Measurements from ENCODE around the gene DENND1B. TPM values are rescaled to one million over a fixed set of nuclear protein-coding genes. Genes with fewer than 3 reads are reported as not detected.

The DENND1B gene
- total and polyA plus RNA-seq, 9 of the 15 experiments (the other 6 are each of a cell fraction or from before 2014, with no cell fraction given) = 2.1 to 12.1 (median 7.5) TPM

- TF ChIP-seq FOSL1 (tag; conservative IDR thresholded peaks at IDR 0.05) = no peak
- TF ChIP-seq, protein P1, sequence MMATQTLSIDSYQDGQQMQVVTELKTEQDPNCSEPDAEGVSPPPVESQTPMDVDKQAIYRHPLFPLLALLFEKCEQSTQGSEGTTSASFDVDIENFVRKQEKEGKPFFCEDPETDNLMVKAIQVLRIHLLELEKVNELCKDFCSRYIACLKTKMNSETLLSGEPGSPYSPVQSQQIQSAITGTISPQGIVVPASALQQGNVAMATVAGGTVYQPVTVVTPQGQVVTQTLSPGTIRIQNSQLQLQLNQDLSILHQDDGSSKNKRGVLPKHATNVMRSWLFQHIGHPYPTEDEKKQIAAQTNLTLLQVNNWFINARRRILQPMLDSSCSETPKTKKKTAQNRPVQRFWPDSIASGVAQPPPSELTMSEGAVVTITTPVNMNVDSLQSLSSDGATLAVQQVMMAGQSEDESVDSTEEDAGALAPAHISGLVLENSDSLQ (IDR thresholded peaks at IDR 0.05) = peak; percentile 75
- no peak for TF ChIP-seq PPARD (CRISPR knock-in tag; IDR thresholded peaks at IDR 0.05)
- TF ChIP-seq SAFB2 (IDR thresholded peaks at IDR 0.05; ENCODE audit: borderline replicate concordance, low read depth, low read length, severe bottlenecking) = no peak
- TF ChIP-seq SOX6 (IDR thresholded peaks at IDR 0.05) = peak; percentile 19; the same call in 1 of the 2 replicates
- TF ChIP-seq ELF2 (CRISPR knock-in tag; IDR thresholded peaks at IDR 0.05) = no peak
- no peak for TF ChIP-seq KAT7 (CRISPR knock-in tag; IDR thresholded peaks at IDR 0.05; ENCODE audit: borderline replicate concordance)
- TF ChIP-seq NFYB (IDR thresholded peaks at IDR 0.05; ENCODE audit: extremely low read depth, insufficient read length) = no peak
- TF ChIP-seq C11orf30 (IDR thresholded peaks at IDR 0.05; ENCODE audit: low read depth) = 0 out of 2 replicates have a peak, but pooled peaks have one; percentile 6
- TF ChIP-seq KAT2B (IDR thresholded peaks at IDR 0.05; ENCODE audit: low read depth, low read length) = no peak
Observed at GRCh38 chr1:197557302-197557701, 218.0 kb downstream of the DENND1B start (continued).

DNA sequence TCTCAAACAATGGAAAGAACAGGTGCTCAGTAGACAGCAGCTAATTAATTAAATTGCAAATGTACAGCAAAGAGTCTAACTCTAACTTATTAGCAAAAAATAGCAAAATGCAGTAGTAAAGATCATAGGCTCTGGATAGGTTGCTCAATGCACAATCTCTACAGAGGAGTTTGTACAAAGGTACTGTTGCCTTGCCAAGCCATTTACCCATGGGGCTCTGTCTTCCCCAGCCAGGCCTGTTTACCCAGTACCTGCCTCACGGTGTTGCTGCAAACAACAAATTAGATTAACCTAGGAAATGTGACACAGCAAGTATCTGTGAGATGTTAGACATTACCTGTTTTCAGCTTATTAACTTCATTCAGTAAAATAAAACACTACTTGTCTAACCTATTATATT, 222.0 kb downstream of the DENND1B start:
- BruUV-seq (replicated peaks) = no TSS peak
- ATAC-seq (no peak), DNase-seq (ENCODE audit: extremely low read depth in 1 of 4, low spot score in 3 of 4) (no peak), FAIRE-seq (no peak)
- in situ Hi-C loops (cut with MboI) (no loop called here), intact Hi-C loops (cut with micrococcal nuclease) (no loop called here)
- no peaks in the 10 kb centered on the region for H3K4me1 ChIP-seq (replicated peaks in 1 of 2; ENCODE audit: control insufficient read depth in 2 of 2, insufficient read depth in 2 of 2, low read length in 2 of 2)
- H3K9me1 ChIP-seq (ENCODE audit: control insufficient read depth, insufficient read depth, low read length) = no peaks in the 10 kb centered on the region
- 69% methylated on average over 1 of the region's 1 CpG for WGBS (ENCODE audit: insufficient coverage, low coverage, missing lambda C conversion rate)
- TF ChIP-seq FOSL1 (tag; conservative IDR thresholded peaks at IDR 0.05) (no peak), CCAR2 (IDR thresholded peaks at IDR 0.05; ENCODE audit: low read depth, low read length) (no peak), TEAD1 (CRISPR knock-in tag; IDR thresholded peaks at IDR 0.05) (no peak), ZFX (CRISPR knock-in tag; IDR thresholded peaks at IDR 0.05) (no peak), JUND (IDR thresholded peaks at IDR 0.05; ENCODE audit: borderline replicate concordance, low read depth, low read length) (no peak), JUND (tag; IDR thresholded peaks at IDR 0.05; ENCODE audit: borderline replicate concordance, low read depth, low read length) (no peak)
- no peak overlapping the region for H3K4me2 ChIP-seq (ENCODE audit: insufficient read depth, low read length)
- H2AFZ ChIP-seq (ENCODE audit: low read depth, low read length) = no peak overlapping the region
- H3K36me3 ChIP-seq (ENCODE audit: control insufficient read depth, insufficient read depth, low read length) = no peaks in the 10 kb centered on the region
- H3K79me2 ChIP-seq (ENCODE audit: control insufficient read depth, insufficient read depth, low read length) = no peaks in the 10 kb centered on the region
- H3K9me3 ChIP-seq (replicated peaks; ENCODE audit: control insufficient read depth, insufficient read depth, low read depth, low read length) = no peaks in the 10 kb centered on the region
- ChIA-PET CTCF (ENCODE audit: low intra/inter-chr PET ratio) (no interaction called here), POLR2A (no interaction called here)
- H3K9ac ChIP-seq (ENCODE audit: insufficient read depth in 1 of 2, low read depth in 2 of 2, low read length in 2 of 2) = no peak overlapping the region
- H3K27ac ChIP-seq (ENCODE audit: extremely low read depth, low read depth, low read length) = no peak overlapping the region
- no peak overlapping the region for H3K4me3 ChIP-seq
- H3K27me3 ChIP-seq (ENCODE audit: control insufficient read depth in 2 of 2, insufficient read depth in 2 of 2, low read length in 2 of 2) = no peaks in the 10 kb centered on the region
- no peaks in the 10 kb centered on the region for H4K20me1 ChIP-seq (replicated peaks; ENCODE audit: control insufficient read depth, insufficient read depth, low read length)
